ENCODE data around the gene PIGH. TPM values are rescaled to one million over a fixed set of nuclear protein-coding genes. Genes with fewer than 3 reads are reported as not detected.
A peak's percentile ranks its signal among the peaks of the same experiment; 100 is the strongest.

The PIGH gene
- total RNA-seq, 2 donors from 2014 or later: 4.5 to 7.5 TPM

DNA sequence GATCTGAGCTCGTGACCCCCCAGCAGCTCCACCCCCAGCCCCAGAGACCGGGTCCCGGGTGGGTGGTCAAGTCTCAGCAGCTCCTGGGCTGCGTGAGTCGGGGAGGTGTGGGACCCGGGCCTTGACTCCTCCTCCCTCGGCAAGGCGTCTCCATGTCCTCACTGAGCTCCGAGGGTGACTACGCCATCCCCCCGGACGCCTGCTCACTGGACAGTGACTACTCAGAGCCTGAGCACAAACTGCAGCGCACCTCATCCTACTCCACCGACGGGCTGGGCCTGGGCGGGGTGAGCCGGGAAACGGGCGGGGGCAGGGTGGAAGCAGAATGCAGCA is 28.1 kb downstream of the PIGH start:
- Mint-ChIP-seq H3K4me1 (peaks cover 14% of the 10 kb centered on the region), H3K27me3 (ENCODE audit: insufficient read depth) (no peaks in the 10 kb centered on the region), H3K9me3 (no peaks in the 10 kb centered on the region), H3K27ac (no peak overlapping the region), H3K36me3 (ENCODE audit: low read depth) (peaks cover 32% of the 10 kb centered on the region), H3K4me3 (no peak overlapping the region)
- Histone ChIP-seq H3K9ac (ENCODE audit: extremely low read depth, low read length, poor library complexity, severe bottlenecking) (no peak overlapping the region), H3K4me3 (ENCODE audit: low read length) (no peak overlapping the region), H3K9me3 (ENCODE audit: control insufficient read depth, low read length) (no peaks in the 10 kb centered on the region), H3K4me1 (ENCODE audit: control insufficient read depth, insufficient read depth, low read length) (peaks cover 6% of the 10 kb centered on the region), H3K36me3 (ENCODE audit: control insufficient read depth, insufficient read depth, low read length) (peaks cover 14% of the 10 kb centered on the region), H3K27me3 (ENCODE audit: control insufficient read depth, insufficient read depth, low read length, poor library complexity, severe bottlenecking) (no peaks in the 10 kb centered on the region), H3K27ac (ENCODE audit: low read depth, low read length) (no peak overlapping the region)
- TF ChIP-seq, protein P1, sequence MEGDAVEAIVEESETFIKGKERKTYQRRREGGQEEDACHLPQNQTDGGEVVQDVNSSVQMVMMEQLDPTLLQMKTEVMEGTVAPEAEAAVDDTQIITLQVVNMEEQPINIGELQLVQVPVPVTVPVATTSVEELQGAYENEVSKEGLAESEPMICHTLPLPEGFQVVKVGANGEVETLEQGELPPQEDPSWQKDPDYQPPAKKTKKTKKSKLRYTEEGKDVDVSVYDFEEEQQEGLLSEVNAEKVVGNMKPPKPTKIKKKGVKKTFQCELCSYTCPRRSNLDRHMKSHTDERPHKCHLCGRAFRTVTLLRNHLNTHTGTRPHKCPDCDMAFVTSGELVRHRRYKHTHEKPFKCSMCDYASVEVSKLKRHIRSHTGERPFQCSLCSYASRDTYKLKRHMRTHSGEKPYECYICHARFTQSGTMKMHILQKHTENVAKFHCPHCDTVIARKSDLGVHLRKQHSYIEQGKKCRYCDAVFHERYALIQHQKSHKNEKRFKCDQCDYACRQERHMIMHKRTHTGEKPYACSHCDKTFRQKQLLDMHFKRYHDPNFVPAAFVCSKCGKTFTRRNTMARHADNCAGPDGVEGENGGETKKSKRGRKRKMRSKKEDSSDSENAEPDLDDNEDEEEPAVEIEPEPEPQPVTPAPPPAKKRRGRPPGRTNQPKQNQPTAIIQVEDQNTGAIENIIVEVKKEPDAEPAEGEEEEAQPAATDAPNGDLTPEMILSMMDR (conservative IDR thresholded peaks at IDR 0.05): no peak
- DNase-seq: no peak
- 94 to 96% methylated on average over 7 to 19 of the region's 19 CpGs for WGBS, 2 experiments (ENCODE audit: insufficient coverage in 1 of 2, insufficient read length in 1 of 2)

DNA sequence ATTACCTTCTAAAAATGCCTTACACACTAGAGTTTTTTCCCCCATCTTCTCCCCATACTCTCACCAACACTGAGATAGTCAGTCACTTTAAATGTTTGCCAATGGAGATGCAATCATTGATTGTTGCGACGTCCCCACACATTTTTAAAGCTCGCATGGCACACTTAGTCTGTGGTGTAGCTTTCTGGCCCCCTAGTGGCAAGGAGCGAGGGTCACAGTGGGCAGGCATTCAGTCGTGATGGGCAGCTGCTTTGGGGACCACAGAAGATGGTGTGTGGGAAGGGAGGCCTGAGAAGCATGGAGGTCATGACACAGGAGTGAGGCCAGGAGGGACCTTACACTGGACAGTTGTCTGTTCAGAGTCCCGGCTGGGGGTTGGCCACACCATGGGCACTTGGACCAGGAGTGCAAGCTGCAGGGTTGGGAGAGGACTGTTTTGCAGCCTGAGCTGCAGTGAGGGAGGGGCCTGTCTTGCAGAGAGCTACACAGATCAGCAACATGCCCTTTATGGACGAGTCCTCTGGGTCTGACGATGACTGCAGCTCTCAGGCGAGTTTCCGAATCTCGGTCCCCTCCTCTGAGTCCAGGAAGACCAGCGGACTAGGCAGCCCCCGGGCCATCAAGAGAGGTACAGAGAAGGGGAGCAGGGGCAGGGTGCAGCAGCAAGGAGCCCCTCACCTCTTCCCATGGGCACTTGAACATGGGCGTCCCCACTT is 28.6 kb downstream of the PIGH start:
- Mint-ChIP-seq H3K4me1 (peaks cover 19% of the 10 kb centered on the region), H3K4me3 (no peak overlapping the region), H3K27me3 (ENCODE audit: insufficient read depth) (no peaks in the 10 kb centered on the region), H3K27ac (peak overlapping the region; percentile 44), H3K9me3 (no peaks in the 10 kb centered on the region), H3K36me3 (ENCODE audit: low read depth) (peaks cover 28% of the 10 kb centered on the region)
- no peak overlapping the region for H3K4me3 ChIP-seq (ENCODE audit: low read length)
- 61 to 63% methylated on average over 12 to 14 of the region's 14 CpGs for WGBS, 2 experiments (ENCODE audit: insufficient coverage in 1 of 2, insufficient read length in 1 of 2)
- TF ChIP-seq, protein P1 (conservative IDR thresholded peaks at IDR 0.05): peak; percentile 89
- H3K36me3 ChIP-seq (ENCODE audit: control insufficient read depth, insufficient read depth, low read length): peaks cover 14% of the 10 kb centered on the region
- H3K9ac ChIP-seq (ENCODE audit: extremely low read depth, low read length, poor library complexity, severe bottlenecking): no peak overlapping the region
- no peaks in the 10 kb centered on the region for H3K27me3 ChIP-seq (ENCODE audit: control insufficient read depth, insufficient read depth, low read length, poor library complexity, severe bottlenecking)
- no peaks in the 10 kb centered on the region for H3K9me3 ChIP-seq (ENCODE audit: control insufficient read depth, low read length)
- peak; percentile 89 for DNase-seq
- H3K27ac ChIP-seq (ENCODE audit: low read depth, low read length): no peak overlapping the region
- peaks cover 8% of the 10 kb centered on the region for H3K4me1 ChIP-seq (ENCODE audit: control insufficient read depth, insufficient read depth, low read length)

- no peak overlapping the region for H3K4me3 ChIP-seq (ENCODE audit: low read length)
- Mint-ChIP-seq H3K4me3 (no peak overlapping the region), H3K27me3 (ENCODE audit: insufficient read depth) (no peaks in the 10 kb centered on the region), H3K27ac (no peak overlapping the region), H3K4me1 (peaks cover 26% of the 10 kb centered on the region), H3K36me3 (ENCODE audit: low read depth) (peaks cover 21% of the 10 kb centered on the region), H3K9me3 (no peaks in the 10 kb centered on the region)
- H3K9me3 ChIP-seq (ENCODE audit: control insufficient read depth, low read length): no peaks in the 10 kb centered on the region
- no peak overlapping the region for H3K27ac ChIP-seq (ENCODE audit: low read depth, low read length)
- 95 to 97% methylated on average over 4 to 7 of the region's 7 CpGs for WGBS, 2 experiments (ENCODE audit: insufficient coverage in 1 of 2, insufficient read length in 1 of 2)
- no peaks in the 10 kb centered on the region for H3K27me3 ChIP-seq (ENCODE audit: control insufficient read depth, insufficient read depth, low read length, poor library complexity, severe bottlenecking)
- no peak for DNase-seq
- TF ChIP-seq, protein P1 (conservative IDR thresholded peaks at IDR 0.05): no peak
- no peak overlapping the region for H3K9ac ChIP-seq (ENCODE audit: extremely low read depth, low read length, poor library complexity, severe bottlenecking)
- peaks cover 9% of the 10 kb centered on the region for H3K36me3 ChIP-seq (ENCODE audit: control insufficient read depth, insufficient read depth, low read length)
- H3K4me1 ChIP-seq (ENCODE audit: control insufficient read depth, insufficient read depth, low read length): peaks cover 13% of the 10 kb centered on the region
These were observed 29.6 kb downstream of the PIGH start for GRCh38 chr14:67570453-67570852.
